Liver (tissue), 9 donors: Measurements from ENCODE around the gene NEK7. TPM values are rescaled to one million over a fixed set of nuclear protein-coding genes. Genes with fewer than 3 reads are reported as not detected.

Experiments used
- DNase-seq: peaks from one replicate; pipeline ENCODE4 v3.0.0-alpha.2; 2017; ENCODE audit warnings: low spot score
- H3K27ac ChIP-seq, 2 donors: one replicate each; pipeline ENCODE4 v1.7.0; 2013; ENCODE audit warnings: inconsistent platforms in 2 of 2, low read length in 2 of 2, control low read depth in 1 of 2, low read depth in 1 of 2, mild to moderate bottlenecking in 1 of 2
- H3K27me3 ChIP-seq, 4 donors: one replicate each; pipeline versions ENCODE4 v1.6.1 to v1.7.0; 2013; ENCODE audit warnings: low read length in 3 of 4, inconsistent platforms in 1 of 4, mild to moderate bottlenecking in 1 of 4, moderate library complexity in 1 of 4; ENCODE audit not compliant: control insufficient read depth in 4 of 4, insufficient read depth in 4 of 4
- H3K36me3 ChIP-seq, 4 donors: one replicate each; pipeline versions ENCODE4 v1.6.1 to v1.7.0; 2013; ENCODE audit warnings: low read length in 3 of 4, mild to moderate bottlenecking in 3 of 4, low read depth in 1 of 4, moderate library complexity in 1 of 4; ENCODE audit not compliant: control insufficient read depth in 4 of 4, insufficient read depth in 3 of 4
- H3K4me1 ChIP-seq, 4 donors: one replicate each; pipeline versions ENCODE4 v1.6.1 to v1.7.0; 2013; ENCODE audit warnings: low read length in 3 of 4, mild to moderate bottlenecking in 3 of 4, moderate library complexity in 1 of 4; ENCODE audit not compliant: control insufficient read depth in 4 of 4, insufficient read depth in 4 of 4
- H3K4me3 ChIP-seq, 3 donors: one replicate each; pipeline versions ENCODE4 v1.6.1 to v1.7.0; 2013; ENCODE audit warnings: low read length in 3 of 3, control low read depth in 1 of 3, low read depth in 1 of 3, mild to moderate bottlenecking in 1 of 3
- H3K9ac ChIP-seq, 2 donors: one replicate each; pipeline ENCODE4 v1.7.0; 2013; ENCODE audit warnings: low read length in 2 of 2, mild to moderate bottlenecking in 2 of 2, moderate library complexity in 2 of 2, control low read depth in 1 of 2, low read depth in 1 of 2
- H3K9me3 ChIP-seq, 4 donors: one replicate each; pipeline versions ENCODE4 v1.6.1 to v1.7.0; 2013; ENCODE audit warnings: low read length in 3 of 4; ENCODE audit not compliant: control insufficient read depth in 4 of 4
- ATF3 ChIP-seq: IDR thresholded peaks from 2 replicates; pipeline ENCODE4 v1.6.1; 2016; ENCODE audit warnings: antibody characterized with exemption
- CTCF ChIP-seq: fragments of 150-350 bp; IDR thresholded peaks from 2 replicates; pipeline ENCODE4 v1.5.1; 2017; ENCODE audit warnings: improper control_type of control experiment, low read depth, low read length; ENCODE audit not compliant: missing input control
- EGR1 ChIP-seq, 2 donors: IDR thresholded peaks; 2 replicates each; pipeline ENCODE4 v1.6.1; 2016 to 2018; ENCODE audit warnings: antibody characterized with exemption in 2 of 2, low read depth in 2 of 2
- FOXA1 ChIP-seq: IDR thresholded peaks from 2 replicates; pipeline ENCODE4 v1.6.1; 2016; ENCODE audit warnings: antibody characterized with exemption
- FOXA2 ChIP-seq: IDR thresholded peaks from 2 replicates; pipeline ENCODE4 v1.6.1; 2016; ENCODE audit warnings: antibody characterized with exemption
- GABPA ChIP-seq, 2 donors: IDR thresholded peaks in 1 of 2; conservative IDR thresholded peaks in 1 of 2; 2 replicates each; pipeline ENCODE4 v1.6.1; 2016; ENCODE audit warnings: antibody characterized with exemption in 2 of 2, mild to moderate bottlenecking in 1 of 2, moderate library complexity in 1 of 2
- HNF4A ChIP-seq, 2 donors: conservative IDR thresholded peaks; 2 replicates each; pipeline ENCODE4 v1.6.1; 2016; ENCODE audit warnings: antibody characterized with exemption in 2 of 2, mild to moderate bottlenecking in 2 of 2
- HNF4G ChIP-seq: IDR thresholded peaks from 2 replicates; pipeline ENCODE4 v1.6.1; 2016; ENCODE audit warnings: antibody characterized with exemption
- JUND ChIP-seq, 2 donors: IDR thresholded peaks; 2 replicates each; pipeline ENCODE4 v1.6.1; 2016; ENCODE audit warnings: antibody characterized with exemption in 2 of 2
- MAX ChIP-seq: IDR thresholded peaks from 2 replicates; pipeline ENCODE4 v1.6.1; 2016; ENCODE audit warnings: antibody characterized with exemption
- NR2F2 ChIP-seq: IDR thresholded peaks from 2 replicates; pipeline ENCODE4 v1.6.1; 2016; ENCODE audit warnings: antibody characterized with exemption
- RAD21 ChIP-seq, 2 donors: IDR thresholded peaks; 2 replicates each; pipeline ENCODE4 v1.6.1; 2016; ENCODE audit warnings: antibody characterized with exemption in 2 of 2, mild to moderate bottlenecking in 2 of 2
- RXRA ChIP-seq, 2 donors: IDR thresholded peaks; 2 replicates each; pipeline ENCODE4 v1.6.1; 2017 to 2018; ENCODE audit warnings: antibody characterized with exemption in 2 of 2, mild to moderate bottlenecking in 1 of 2
- SP1 ChIP-seq: IDR thresholded peaks from 2 replicates; pipeline ENCODE4 v1.6.1; 2018; ENCODE audit warnings: antibody characterized with exemption, mild to moderate bottlenecking
- TAF1 ChIP-seq: conservative IDR thresholded peaks from 2 replicates; pipeline ENCODE4 v1.6.1; 2016; ENCODE audit warnings: antibody characterized with exemption, mild to moderate bottlenecking
- YY1 ChIP-seq: IDR thresholded peaks from 2 replicates; pipeline ENCODE4 v1.6.1; 2016; ENCODE audit warnings: antibody characterized with exemption, mild to moderate bottlenecking
- ZBTB33 ChIP-seq: IDR thresholded peaks from 2 replicates; pipeline ENCODE4 v1.6.1; 2016; ENCODE audit warnings: antibody characterized with exemption
- WGBS: extraction: QIAGEN DNeasy Blood & Tissue Kit; methylation state at CpG from one replicate; pipeline ENCODE4 v1.1.7; 2013; 5-methylcytosine and 5-hydroxymethylcytosine counted together
- polyA plus RNA-seq, 2 donors: library from polyadenylated mRNA; stranded (reverse) in 1 of 2; unstranded in 1 of 2; fragments of 200-250 nt in 1 of 2; fragments of >200 nt in 1 of 2; fragmentation: Nextera tagmentation in 1 of 2; extraction: Ambion mirVana in 1 of 2; gene quantifications; one replicate each; pipeline versions ENCODE4 v1.2.1 to v1.2.3, GENCODE V29; 2013 to 2015
- total RNA-seq, 2 donors: library from RNA; depleted of rRNA; stranded (reverse); fragments of >200 nt; gene quantifications; one replicate each; pipeline ENCODE4 v1.2.3, GENCODE V29; 2014
- TF ChIP-seq, protein P1 (sequence below): IDR thresholded peaks from 2 replicates; pipeline ENCODE4 v1.6.1; 2016; ENCODE audit warnings: antibody characterized with exemption, mild to moderate bottlenecking
- donor health status: healthy.
- donor health status: healthy.
- donor health status: healthy.
- donor health status: healthy.
- donor health status: healthy.

The NEK7 gene
- total and polyA plus RNA-seq, 4 donors, result 9.2 to 34.4 (median 20.2) TPM

- no peaks in the 10 kb centered on the region for H3K27me3 ChIP-seq
- TF ChIP-seq NR2F2, result no peak
- TF ChIP-seq CTCF, result no peak
- no peak for TF ChIP-seq FOXA1
- no peak for TF ChIP-seq RXRA (IDR thresholded peaks at IDR 0.05)
- no peak for TF ChIP-seq EGR1 (IDR thresholded peaks at IDR 0.05; ENCODE audit: low read depth in 2 of 2)
- TF ChIP-seq ATF3, result no peak
- TF ChIP-seq GABPA (IDR thresholded peaks at IDR 0.05 in 1 of 2, conservative IDR thresholded peaks at IDR 0.05 in 1 of 2), result no peak
- TF ChIP-seq ZBTB33, result no peak
- TF ChIP-seq, protein P1, sequence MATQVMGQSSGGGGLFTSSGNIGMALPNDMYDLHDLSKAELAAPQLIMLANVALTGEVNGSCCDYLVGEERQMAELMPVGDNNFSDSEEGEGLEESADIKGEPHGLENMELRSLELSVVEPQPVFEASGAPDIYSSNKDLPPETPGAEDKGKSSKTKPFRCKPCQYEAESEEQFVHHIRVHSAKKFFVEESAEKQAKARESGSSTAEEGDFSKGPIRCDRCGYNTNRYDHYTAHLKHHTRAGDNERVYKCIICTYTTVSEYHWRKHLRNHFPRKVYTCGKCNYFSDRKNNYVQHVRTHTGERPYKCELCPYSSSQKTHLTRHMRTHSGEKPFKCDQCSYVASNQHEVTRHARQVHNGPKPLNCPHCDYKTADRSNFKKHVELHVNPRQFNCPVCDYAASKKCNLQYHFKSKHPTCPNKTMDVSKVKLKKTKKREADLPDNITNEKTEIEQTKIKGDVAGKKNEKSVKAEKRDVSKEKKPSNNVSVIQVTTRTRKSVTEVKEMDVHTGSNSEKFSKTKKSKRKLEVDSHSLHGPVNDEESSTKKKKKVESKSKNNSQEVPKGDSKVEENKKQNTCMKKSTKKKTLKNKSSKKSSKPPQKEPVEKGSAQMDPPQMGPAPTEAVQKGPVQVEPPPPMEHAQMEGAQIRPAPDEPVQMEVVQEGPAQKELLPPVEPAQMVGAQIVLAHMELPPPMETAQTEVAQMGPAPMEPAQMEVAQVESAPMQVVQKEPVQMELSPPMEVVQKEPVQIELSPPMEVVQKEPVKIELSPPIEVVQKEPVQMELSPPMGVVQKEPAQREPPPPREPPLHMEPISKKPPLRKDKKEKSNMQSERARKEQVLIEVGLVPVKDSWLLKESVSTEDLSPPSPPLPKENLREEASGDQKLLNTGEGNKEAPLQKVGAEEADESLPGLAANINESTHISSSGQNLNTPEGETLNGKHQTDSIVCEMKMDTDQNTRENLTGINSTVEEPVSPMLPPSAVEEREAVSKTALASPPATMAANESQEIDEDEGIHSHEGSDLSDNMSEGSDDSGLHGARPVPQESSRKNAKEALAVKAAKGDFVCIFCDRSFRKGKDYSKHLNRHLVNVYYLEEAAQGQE, result no peak
- no peak for TF ChIP-seq MAX
- no peak for TF ChIP-seq HNF4G
- no peak for TF ChIP-seq TAF1
- no peak for TF ChIP-seq SP1
- TF ChIP-seq RAD21 (IDR thresholded peaks at IDR 0.05), result no peak
- no peak for TF ChIP-seq YY1
- no peak for TF ChIP-seq HNF4A (conservative IDR thresholded peaks at IDR 0.05)
- no peak for TF ChIP-seq FOXA2
- no peak overlapping the region for H3K4me3 ChIP-seq
- no peaks in the 10 kb centered on the region for H3K4me1 ChIP-seq
- no peak overlapping the region for H3K9ac ChIP-seq
- 93% methylated on average over 2 of the region's 2 CpGs for WGBS
- H3K36me3 ChIP-seq, result peaks cover 0 to 3% (median under 1%) of the 10 kb centered on the region in 4 donors
- no peaks in the 10 kb centered on the region for H3K9me3 ChIP-seq
- H3K27ac ChIP-seq, result no peak overlapping the region
- no peak for DNase-seq
Observed at GRCh38 chr1:198280080-198280479, 123.3 kb downstream of the NEK7 start.

DNA sequence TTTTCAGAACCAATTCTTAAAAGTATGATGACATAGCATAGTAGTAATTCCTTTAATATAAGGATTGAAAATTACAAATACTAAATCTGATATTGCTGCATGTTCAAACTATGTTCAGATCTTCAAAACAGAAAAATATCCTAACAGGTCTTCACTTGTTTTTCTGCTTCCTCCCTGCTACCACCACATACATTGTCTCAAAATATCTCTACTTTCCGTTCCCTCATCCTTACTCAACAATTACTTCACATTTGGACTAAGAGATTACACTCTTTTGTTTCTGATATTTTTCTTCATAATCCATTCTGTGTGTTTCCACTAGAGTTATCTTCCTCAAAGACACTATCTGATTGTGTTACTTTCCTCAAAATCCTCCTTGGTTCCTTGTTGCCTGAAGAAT lies 125.1 kb downstream of the NEK7 start:
- H3K36me3 ChIP-seq, result peaks cover 0 to 3% (median under 1%) of the 10 kb centered on the region in 4 donors
- WGBS, result 86% methylated on average over 1 of the region's 1 CpG
- peaks cover 0 to 6% (median 0%) of the 10 kb centered on the region in 4 donors for H3K4me1 ChIP-seq
- no peak overlapping the region for H3K27ac ChIP-seq
- no peaks in the 10 kb centered on the region for H3K27me3 ChIP-seq
- no peak for DNase-seq
- no peaks in the 10 kb centered on the region for H3K9me3 ChIP-seq
- TF ChIP-seq HNF4A (conservative IDR thresholded peaks at IDR 0.05) (no peak), CTCF (no peak), FOXA2 (no peak), SP1 (no peak), RXRA (IDR thresholded peaks at IDR 0.05) (no peak), JUND (IDR thresholded peaks at IDR 0.05) (no peak), ATF3 (no peak), NR2F2 (no peak), MAX (no peak), YY1 (no peak), TAF1 (no peak), RAD21 (IDR thresholded peaks at IDR 0.05) (no peak), EGR1 (IDR thresholded peaks at IDR 0.05; ENCODE audit: low read depth in 2 of 2) (no peak), FOXA1 (no peak), GABPA (IDR thresholded peaks at IDR 0.05 in 1 of 2, conservative IDR thresholded peaks at IDR 0.05 in 1 of 2) (no peak), HNF4G (no peak)
- H3K9ac ChIP-seq, result no peak overlapping the region
- no peak overlapping the region for H3K4me3 ChIP-seq
